ENCODE results near the gene HDLBP. TPM values are rescaled to one million over a fixed set of nuclear protein-coding genes. Genes with fewer than 3 reads are reported as not detected.

Gene HDLBP
- total RNA-seq, 1 donor from 2014 or later, result 989 TPM

- H3K36me3 Mint-ChIP-seq (ENCODE audit: low read depth), result peaks cover 81% of the 10 kb centered on the region
- H3K4me1 Mint-ChIP-seq (ENCODE audit: low read depth), result peaks cover 10% of the 10 kb centered on the region
- H3K27ac Mint-ChIP-seq (ENCODE audit: unreplicated experiment), result no peak overlapping the region
- TF ChIP-seq CTCF (IDR thresholded peaks at IDR 0.05), result no peak
- DNase-seq (ENCODE audit: low spot score), result no peak
- no peaks in the 10 kb centered on the region for H3K27me3 Mint-ChIP-seq (ENCODE audit: low read depth)
- no peak overlapping the region for H3K4me3 Mint-ChIP-seq (ENCODE audit: unreplicated experiment)
- no peaks in the 10 kb centered on the region for H3K9me3 Mint-ChIP-seq (ENCODE audit: low read depth)
Observed at GRCh38 chr2:241239552-241240202, 75.8 kb downstream of the HDLBP start.

GRCh38 chr2:241238693-241239198 lies 76.7 kb downstream of the HDLBP start:
- Mint-ChIP-seq H3K4me3 (ENCODE audit: unreplicated experiment) (no peak overlapping the region), H3K4me1 (ENCODE audit: low read depth) (peaks cover 10% of the 10 kb centered on the region), H3K36me3 (ENCODE audit: low read depth) (peaks cover 81% of the 10 kb centered on the region), H3K27me3 (ENCODE audit: low read depth) (no peaks in the 10 kb centered on the region), H3K9me3 (ENCODE audit: low read depth) (no peaks in the 10 kb centered on the region), H3K27ac (ENCODE audit: unreplicated experiment) (peak overlapping the region; percentile 61)
- no peak for TF ChIP-seq CTCF (IDR thresholded peaks at IDR 0.05)
- peak; percentile 39 for DNase-seq (ENCODE audit: low spot score)

GRCh38 chr2:241237949-241238371 lies 77.5 kb downstream of the HDLBP start:
- H3K36me3 Mint-ChIP-seq (ENCODE audit: low read depth), result peaks cover 81% of the 10 kb centered on the region
- H3K4me3 Mint-ChIP-seq (ENCODE audit: unreplicated experiment), result no peak overlapping the region
- peaks cover 10% of the 10 kb centered on the region for H3K4me1 Mint-ChIP-seq (ENCODE audit: low read depth)
- peak; percentile 85 for DNase-seq (ENCODE audit: low spot score)
- no peaks in the 10 kb centered on the region for H3K9me3 Mint-ChIP-seq (ENCODE audit: low read depth)
- H3K27ac Mint-ChIP-seq (ENCODE audit: unreplicated experiment), result no peak overlapping the region
- H3K27me3 Mint-ChIP-seq (ENCODE audit: low read depth), result no peaks in the 10 kb centered on the region
- no peak for TF ChIP-seq CTCF (IDR thresholded peaks at IDR 0.05)

- DNase-seq (ENCODE audit: low spot score), result peak; percentile 26
- Mint-ChIP-seq H3K36me3 (ENCODE audit: low read depth) (peaks cover 76% of the 10 kb centered on the region), H3K4me3 (ENCODE audit: unreplicated experiment) (no peak overlapping the region), H3K9me3 (ENCODE audit: low read depth) (no peaks in the 10 kb centered on the region), H3K27ac (ENCODE audit: unreplicated experiment) (no peak overlapping the region), H3K4me1 (ENCODE audit: low read depth) (peaks cover 6% of the 10 kb centered on the region), H3K27me3 (ENCODE audit: low read depth) (no peaks in the 10 kb centered on the region)
- TF ChIP-seq CTCF (IDR thresholded peaks at IDR 0.05), result no peak
Observed at GRCh38 chr2:241237047-241237446, 78.4 kb downstream of the HDLBP start.

- Mint-ChIP-seq H3K36me3 (ENCODE audit: low read depth) (peaks cover 76% of the 10 kb centered on the region), H3K9me3 (ENCODE audit: low read depth) (no peaks in the 10 kb centered on the region), H3K27ac (ENCODE audit: unreplicated experiment) (no peak overlapping the region), H3K4me3 (ENCODE audit: unreplicated experiment) (no peak overlapping the region), H3K4me1 (ENCODE audit: low read depth) (no peaks in the 10 kb centered on the region), H3K27me3 (ENCODE audit: low read depth) (no peaks in the 10 kb centered on the region)
- no peak for TF ChIP-seq CTCF (IDR thresholded peaks at IDR 0.05)
- peak; percentile 76 for DNase-seq (ENCODE audit: low spot score)
Observed at GRCh38 chr2:241235859-241236593, 79.4 kb downstream of the HDLBP start.

Data from chondrocyte (in vitro differentiated cells).